ENCODE data around the gene NINJ2. TPM values are rescaled to one million over a fixed set of nuclear protein-coding genes. Genes with fewer than 3 reads are reported as not detected.

NINJ2 gene
- total and polyA plus RNA-seq, 12 donors, result 1.1 to 9.1 (median 2.0) TPM

DNA sequence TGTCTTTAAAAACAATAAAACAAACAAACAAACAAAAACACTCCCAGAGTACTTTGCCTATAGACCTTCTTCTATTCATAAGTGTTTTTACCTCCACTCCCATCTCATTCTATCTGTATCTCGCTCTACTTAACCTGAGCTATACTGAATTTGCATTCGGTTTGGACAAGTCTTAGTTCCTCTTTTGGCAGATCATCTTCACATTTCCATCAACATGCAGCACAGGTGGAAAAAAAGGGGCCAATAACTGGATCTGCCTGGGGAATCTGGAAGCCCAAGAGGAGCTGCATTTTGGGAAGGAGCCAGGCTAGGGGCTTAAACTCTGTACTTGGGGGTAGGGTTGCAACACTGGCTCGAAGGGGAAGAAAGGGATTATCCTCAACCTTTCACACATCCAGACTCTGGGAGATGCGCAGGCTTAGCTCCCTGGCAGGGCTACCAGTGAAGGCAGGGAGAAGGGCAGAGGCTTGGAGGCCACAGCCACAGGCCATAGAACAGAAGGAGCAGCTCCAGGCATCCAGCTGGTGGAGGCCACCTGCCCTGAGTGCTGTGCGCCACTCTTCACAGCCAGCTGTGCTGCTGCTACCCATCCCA is 4.1 kb downstream of the NINJ2 start:
- H3K4me3 ChIP-seq, result no peak overlapping the region
- TF ChIP-seq, protein P1, sequence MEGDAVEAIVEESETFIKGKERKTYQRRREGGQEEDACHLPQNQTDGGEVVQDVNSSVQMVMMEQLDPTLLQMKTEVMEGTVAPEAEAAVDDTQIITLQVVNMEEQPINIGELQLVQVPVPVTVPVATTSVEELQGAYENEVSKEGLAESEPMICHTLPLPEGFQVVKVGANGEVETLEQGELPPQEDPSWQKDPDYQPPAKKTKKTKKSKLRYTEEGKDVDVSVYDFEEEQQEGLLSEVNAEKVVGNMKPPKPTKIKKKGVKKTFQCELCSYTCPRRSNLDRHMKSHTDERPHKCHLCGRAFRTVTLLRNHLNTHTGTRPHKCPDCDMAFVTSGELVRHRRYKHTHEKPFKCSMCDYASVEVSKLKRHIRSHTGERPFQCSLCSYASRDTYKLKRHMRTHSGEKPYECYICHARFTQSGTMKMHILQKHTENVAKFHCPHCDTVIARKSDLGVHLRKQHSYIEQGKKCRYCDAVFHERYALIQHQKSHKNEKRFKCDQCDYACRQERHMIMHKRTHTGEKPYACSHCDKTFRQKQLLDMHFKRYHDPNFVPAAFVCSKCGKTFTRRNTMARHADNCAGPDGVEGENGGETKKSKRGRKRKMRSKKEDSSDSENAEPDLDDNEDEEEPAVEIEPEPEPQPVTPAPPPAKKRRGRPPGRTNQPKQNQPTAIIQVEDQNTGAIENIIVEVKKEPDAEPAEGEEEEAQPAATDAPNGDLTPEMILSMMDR (IDR thresholded peaks at IDR 0.05), result no peak
- no peak for TF ChIP-seq POLR2A (IDR thresholded peaks at IDR 0.05)
- H3K27me3 ChIP-seq, result no peaks in the 10 kb centered on the region
- H3K4me1 ChIP-seq (replicated peaks in 1 of 2), result peaks cover 3 to 11% of the 10 kb centered on the region in 2 donors
- H3K36me3 ChIP-seq (replicated peaks in 1 of 2), result no peaks in the 10 kb centered on the region
- DNase-seq, result no peak
- 69 to 85% (median 81%) methylated on average over 5 of the region's 5 CpGs for WGBS, 4 donors
- no peak overlapping the region for H3K27ac ChIP-seq
- intact Hi-C loops (cut with DNase I), result loop anchor here in 1 of 2 donors (10.0 kb wide), 1 partner anchor 86 kb away; no protein-coding TSS in a partner anchor
- no peaks in the 10 kb centered on the region for H3K9me3 ChIP-seq (replicated peaks in 1 of 3)

- DNase-seq, result no peak
- Histone ChIP-seq H3K4me1 (replicated peaks in 1 of 2) (peaks cover 4 to 12% of the 10 kb centered on the region in 2 donors), H3K9me3 (replicated peaks in 1 of 3) (no peaks in the 10 kb centered on the region), H3K4me3 (no peak overlapping the region), H3K27me3 (no peaks in the 10 kb centered on the region), H3K36me3 (replicated peaks in 1 of 2) (no peaks in the 10 kb centered on the region), H3K27ac (no peak overlapping the region)
- TF ChIP-seq POLR2A (IDR thresholded peaks at IDR 0.05), result no peak
- TF ChIP-seq, protein P1 (IDR thresholded peaks at IDR 0.05), result peak in 1 of 6 experiments; percentile 9
- 72 to 87% (median 83%) methylated on average over 3 of the region's 3 CpGs for WGBS, 4 donors
- intact Hi-C loops (cut with DNase I), result loop anchor here in 1 of 2 donors (10.0 kb wide), 1 partner anchor 94 kb away; no protein-coding TSS in a partner anchor
These were observed 12.3 kb downstream of the NINJ2 start for GRCh38 chr12:650983-651382.

- Histone ChIP-seq H3K27me3 (no peaks in the 10 kb centered on the region), H3K4me1 (replicated peaks in 1 of 2) (peaks cover 34 to 42% of the 10 kb centered on the region in 2 donors), H3K27ac (peak overlapping the region in 1 of 5 donors; percentile 99), H3K9me3 (replicated peaks in 1 of 3) (no peaks in the 10 kb centered on the region), H3K4me3 (no peak overlapping the region), H3K36me3 (replicated peaks in 1 of 2) (no peaks in the 10 kb centered on the region)
- TF ChIP-seq, protein P1 (IDR thresholded peaks at IDR 0.05), result no peak
- no peak for TF ChIP-seq POLR2A (IDR thresholded peaks at IDR 0.05)
- intact Hi-C loops (cut with DNase I), result loop anchor here in 1 of 2 donors (10.0 kb wide), 1 partner anchor 73 kb away; no protein-coding TSS in a partner anchor
- peak in 1 of 7 donors; percentile 17 for DNase-seq
- WGBS, 4 donors, result 77 to 98% (median 89%) methylated on average over 6 to 7 of the region's 7 CpGs
These were observed 15.7 kb downstream of the NINJ2 start for GRCh38 chr12:647385-648085.
